HG03460 (cell line): Measurements from ENCODE around the gene GLTP.

Experiments used
- ATAC-seq: cut with Tn5 transposase; IDR thresholded peaks from one replicate; pipeline ENCODE4 v1.9.1; 2021; ENCODE audit not compliant: unreplicated experiment

The GLTP gene

DNA sequence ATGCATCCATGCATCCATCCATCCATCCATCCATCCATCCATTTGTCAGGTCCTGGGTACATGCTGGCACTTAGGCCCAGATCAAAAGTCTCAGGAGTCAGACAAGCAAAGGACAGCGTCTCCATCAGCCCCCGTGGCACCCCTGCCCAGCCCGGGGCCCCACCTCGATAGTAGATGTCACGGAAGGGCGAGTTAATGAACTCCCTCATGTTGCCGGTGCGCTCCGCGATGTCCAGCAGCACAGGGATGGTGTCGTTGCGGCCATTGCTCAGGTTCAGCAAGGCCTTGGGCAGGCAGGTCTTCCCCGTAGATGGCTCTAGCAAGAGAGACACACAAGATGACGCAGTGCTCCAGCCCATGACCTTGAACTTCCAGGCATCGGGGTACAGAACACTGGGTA lies 77.5 kb downstream of the GLTP start:
- no peak for ATAC-seq
